ENCODE measurements around the gene COPS3.

GRCh38 chr17:17295141-17295540 lies 14.1 kb upstream of the COPS3 start:
- TF ChIP-seq CTCF (IDR thresholded peaks at IDR 0.05) (no peak), POLR2A (IDR thresholded peaks at IDR 0.05) (no peak)
